ENCODE data around the gene IQSEC1.

IQSEC1 gene

GRCh38 chr3:13025778-13026518 lies 47.3 kb downstream of the IQSEC1 start:
- no peak for DNase-seq

DNA sequence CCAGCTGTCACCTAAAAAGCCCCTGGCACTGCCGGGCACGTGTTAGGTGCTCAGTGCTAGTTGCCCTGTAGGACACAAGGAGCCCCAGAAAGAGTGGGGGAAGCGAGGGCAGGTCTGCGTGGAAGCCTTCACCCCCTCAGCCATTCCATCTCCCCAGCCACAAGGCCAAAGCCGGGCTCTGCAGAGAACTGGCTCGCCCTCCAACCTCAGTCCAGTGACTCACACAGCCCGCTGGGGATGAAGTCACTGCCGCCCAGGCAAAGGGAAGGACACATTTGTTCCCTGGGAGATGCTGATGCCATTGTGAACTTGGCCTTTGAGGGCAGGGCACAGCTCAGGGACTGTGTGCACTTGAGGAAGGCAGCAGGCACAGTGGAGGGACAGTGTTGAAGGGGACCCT lies 48.1 kb downstream of the IQSEC1 start:
- no peak for DNase-seq

- no peak for DNase-seq
Measured at GRCh38 chr3:13024765-13025065, 48.5 kb downstream of the IQSEC1 start.

GRCh38 chr3:13023971-13024764 lies 49.1 kb downstream of the IQSEC1 start:
- DNase-seq = no peak

DNA sequence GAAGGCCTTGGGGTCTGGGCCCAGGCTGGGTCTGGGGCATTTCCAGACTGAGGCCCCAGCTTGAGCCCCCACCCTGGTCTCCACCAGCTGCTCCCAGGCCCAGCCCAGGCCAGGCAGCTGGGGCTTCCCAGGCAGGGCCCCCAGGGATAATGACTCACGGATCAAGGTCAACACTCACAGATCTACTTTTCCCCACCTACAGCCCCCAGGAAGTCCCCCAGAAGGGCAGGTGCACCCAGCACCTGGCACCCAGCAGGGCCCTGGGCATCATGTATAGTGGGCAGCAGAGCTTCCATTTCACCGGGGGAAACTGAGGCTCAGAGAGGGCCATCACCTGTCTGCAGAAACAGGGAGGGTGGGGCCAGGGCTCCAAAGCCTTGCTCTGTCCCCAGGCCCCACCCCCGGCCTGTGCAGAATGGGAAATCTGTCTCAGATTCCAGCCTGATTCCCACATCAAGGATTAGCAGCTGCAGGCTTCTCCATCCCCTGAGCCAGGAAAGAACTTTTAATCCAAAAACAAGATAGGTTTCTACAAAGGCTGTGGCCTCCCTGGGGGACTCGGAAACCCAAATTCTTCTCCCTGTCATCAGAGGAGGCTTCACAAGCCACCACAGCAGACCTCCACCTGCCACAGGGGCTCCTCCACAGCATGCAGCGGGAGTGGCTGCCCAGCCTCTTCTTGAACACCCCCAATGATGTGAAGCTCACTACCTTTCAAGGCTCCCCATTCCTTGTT lies 49.8 kb downstream of the IQSEC1 start:
- peak; percentile 69 for DNase-seq

GRCh38 chr3:13022348-13023234 lies 50.6 kb downstream of the IQSEC1 start:
- DNase-seq = peak; percentile 35

DNA sequence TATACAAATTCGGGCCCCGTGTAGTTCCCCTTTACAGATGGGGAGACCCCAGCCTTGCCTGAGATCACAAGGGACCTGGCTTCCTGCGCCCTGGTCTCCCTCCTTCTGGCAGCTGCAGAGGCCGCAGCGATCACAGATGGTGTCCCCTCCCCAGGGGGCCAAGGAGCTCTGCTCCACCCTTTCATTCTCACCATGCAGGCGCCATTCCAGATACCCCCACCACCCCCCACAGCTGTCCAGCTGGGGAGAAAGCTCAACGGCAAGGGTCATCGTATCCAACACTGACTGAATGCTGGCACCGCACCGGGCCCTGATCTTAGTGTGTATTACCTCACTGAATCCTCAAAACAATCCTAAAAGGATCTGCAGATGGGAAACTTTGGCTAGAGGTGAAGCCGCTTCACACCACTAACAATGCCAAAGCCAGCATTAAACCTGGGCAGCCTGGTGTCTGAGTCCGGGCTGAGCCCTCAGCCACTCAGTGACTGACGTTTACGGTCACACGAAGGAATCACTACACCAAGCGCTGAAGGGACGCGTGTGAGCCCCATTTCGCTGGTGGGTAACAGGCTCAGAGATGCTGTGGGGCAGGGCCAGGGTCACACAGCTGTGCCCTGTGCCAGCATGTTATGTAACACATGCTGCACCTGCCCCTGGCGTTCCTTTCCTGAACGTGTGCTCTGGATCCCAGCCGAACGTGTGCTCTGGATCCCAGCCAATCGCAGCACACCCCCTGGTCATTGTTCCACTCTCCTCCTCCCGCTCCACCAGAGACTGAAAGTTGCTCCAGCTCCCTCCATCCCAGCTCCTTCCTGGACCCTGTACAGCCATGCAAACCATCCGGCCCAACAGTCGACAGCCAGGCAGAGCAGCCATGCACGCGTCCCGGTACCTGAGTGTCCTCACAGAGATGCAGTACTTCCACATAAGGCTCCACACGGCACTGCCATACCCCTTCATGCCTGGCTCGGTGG lies 51.8 kb downstream of the IQSEC1 start:
- DNase-seq = peak; percentile 88

- DNase-seq = peak; percentile 77
Measured at GRCh38 chr3:13020159-13020750, 53.0 kb downstream of the IQSEC1 start.

DNA sequence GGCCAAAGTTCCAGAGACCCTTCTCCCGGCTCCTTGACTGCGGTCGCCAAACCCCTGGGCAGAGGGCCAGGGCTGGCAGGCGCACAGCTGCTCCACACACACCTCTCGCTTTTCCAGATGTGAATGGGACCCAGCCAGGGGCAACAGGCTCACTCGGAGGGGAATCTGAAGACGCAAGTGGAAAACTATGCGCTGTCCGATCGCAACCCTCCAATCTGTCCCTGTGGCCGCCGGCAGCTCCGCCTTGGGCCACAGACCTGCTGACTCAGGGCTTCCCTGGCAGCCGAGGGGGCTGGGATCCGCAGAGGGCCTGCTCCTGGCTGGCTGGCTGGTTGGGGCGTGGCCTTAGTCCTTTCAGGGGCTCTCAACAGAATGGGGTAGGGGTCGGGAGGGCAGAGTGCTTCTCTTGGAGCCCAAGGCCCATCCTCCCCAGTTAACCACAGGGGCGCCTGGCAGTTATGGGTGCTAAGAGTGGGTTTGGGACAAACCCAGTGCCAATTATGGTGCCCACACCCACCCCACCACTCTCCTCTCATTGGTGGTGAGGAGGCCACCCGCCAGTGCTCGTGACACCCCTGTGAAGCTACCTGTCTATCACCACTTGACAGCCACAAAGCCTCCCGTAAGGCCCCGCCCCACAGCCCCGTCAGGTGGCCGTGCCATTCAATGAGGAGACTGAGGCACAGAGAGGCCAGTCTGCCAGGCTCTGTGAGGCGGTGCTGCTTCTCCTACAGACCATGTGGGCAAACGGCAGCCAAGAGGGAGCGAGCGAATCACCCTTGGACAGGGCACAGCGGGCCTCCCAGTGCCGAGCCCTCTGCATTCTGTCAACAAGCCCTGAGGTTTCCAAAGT lies 53.8 kb downstream of the IQSEC1 start:
- DNase-seq = peak; percentile 31

GRCh38 chr3:13018561-13019242 lies 54.5 kb downstream of the IQSEC1 start:
- peak; percentile 43 for DNase-seq

GRCh38 chr3:13018043-13018451 lies 55.2 kb downstream of the IQSEC1 start:
- DNase-seq = peak; percentile 93

DNA sequence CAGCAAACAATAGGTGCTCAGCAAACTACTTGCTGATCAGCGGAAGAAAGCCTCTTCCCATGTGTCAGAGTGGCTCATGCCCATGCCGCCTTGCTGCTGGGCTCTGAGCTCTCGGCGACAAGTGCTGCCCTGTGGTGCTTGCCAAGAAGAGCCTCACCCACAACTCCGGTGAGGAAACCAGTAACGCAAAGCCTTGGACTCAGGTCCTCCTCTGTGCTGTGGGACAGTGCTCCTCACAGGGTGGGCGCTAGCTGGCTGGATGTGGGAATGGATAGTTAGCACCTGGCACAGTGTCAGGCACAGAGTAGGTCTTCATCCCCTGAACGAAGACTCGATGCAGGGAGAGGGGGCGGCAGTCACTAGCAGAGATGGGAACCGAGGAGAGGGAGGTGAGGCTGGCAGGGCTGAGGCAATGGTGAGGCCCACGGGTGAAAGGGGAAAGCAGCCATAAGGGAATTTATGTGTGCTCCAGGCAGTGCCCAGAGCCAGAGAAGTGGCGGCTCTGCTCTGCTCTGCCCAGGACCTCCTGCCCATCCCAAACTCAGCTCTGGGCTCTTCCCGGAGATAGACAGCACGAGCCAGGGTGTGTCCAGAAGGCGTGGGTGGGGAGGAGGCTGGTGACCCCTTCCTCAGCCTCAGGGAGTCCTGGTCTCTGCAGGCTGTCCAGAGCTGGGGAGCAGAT lies 55.7 kb downstream of the IQSEC1 start:
- DNase-seq = peak; percentile 10

GRCh38 chr3:13016721-13017255 lies 56.4 kb downstream of the IQSEC1 start:
- DNase-seq = no peak

- peak; percentile 54 for DNase-seq
Measured at GRCh38 chr3:13016083-13016720, 57.0 kb downstream of the IQSEC1 start.

GRCh38 chr3:13015286-13016082 lies 57.7 kb downstream of the IQSEC1 start:
- DNase-seq = peak; percentile 64

GRCh38 chr3:13014755-13015285 lies 58.4 kb downstream of the IQSEC1 start:
- no peak for DNase-seq

Data from NCI-H69 (cell line).